ENCODE data around the gene UQCRH.
"Not testable (repeated sequence)": the region's sequence is repeated elsewhere in the genome, so short reads cannot be mapped to it uniquely, and the experiment has no call there.

Gene UQCRH

GRCh38 chr1:46344481-46344880 is 41.0 kb downstream of the UQCRH start:
- no peak for TF ChIP-seq MYC (IDR thresholded peaks at IDR 0.05; ENCODE audit: low read depth, low read length)
- TF ChIP-seq POLR2A (IDR thresholded peaks at IDR 0.05; ENCODE audit: extremely low read depth, insufficient read length), result no peak
- no peak for DNase-seq (ENCODE audit: low read depth)
- no peak overlapping the region for H3K4me3 ChIP-seq (ENCODE audit: low read depth, low read length)

- TF ChIP-seq MAX (IDR thresholded peaks at IDR 0.05; ENCODE audit: low read depth, low read length), result no peak
- TF ChIP-seq MYC (IDR thresholded peaks at IDR 0.05; ENCODE audit: low read depth, low read length), result no peak
- H3K4me3 ChIP-seq (ENCODE audit: low read depth, low read length), result no peak overlapping the region
- no peak for DNase-seq (ENCODE audit: low read depth)
Observed at GRCh38 chr1:46345281-46345680, 41.8 kb downstream of the UQCRH start.

- no peak for TF ChIP-seq POLR2A (IDR thresholded peaks at IDR 0.05; ENCODE audit: extremely low read depth, insufficient read length)
- TF ChIP-seq MYC (IDR thresholded peaks at IDR 0.05; ENCODE audit: low read depth, low read length), result no peak
- no peak for TF ChIP-seq MAX (IDR thresholded peaks at IDR 0.05; ENCODE audit: low read depth, low read length)
- no peak for TF ChIP-seq CTCF (IDR thresholded peaks at IDR 0.05; ENCODE audit: low read depth, low read length)
- H3K4me3 ChIP-seq (ENCODE audit: low read depth, low read length), result no peak overlapping the region
- DNase-seq (ENCODE audit: low read depth), result no peak
Observed at GRCh38 chr1:46352363-46352762, 48.9 kb downstream of the UQCRH start.

GRCh38 chr1:46355920-46356319 is 52.4 kb downstream of the UQCRH start:
- not testable (repeated sequence) for H3K4me3 ChIP-seq (ENCODE audit: low read depth, low read length); DNase-seq (ENCODE audit: low read depth)

GRCh38 chr1:46362158-46362557 is 58.7 kb downstream of the UQCRH start:
- H3K4me3 ChIP-seq (ENCODE audit: low read depth, low read length), result no peak overlapping the region
- no peak for TF ChIP-seq POLR2A (IDR thresholded peaks at IDR 0.05; ENCODE audit: extremely low read depth, insufficient read length)
- TF ChIP-seq CTCF (IDR thresholded peaks at IDR 0.05; ENCODE audit: low read depth, low read length), result no peak
- TF ChIP-seq MYC (IDR thresholded peaks at IDR 0.05; ENCODE audit: low read depth, low read length), result no peak
- DNase-seq (ENCODE audit: low read depth), result no peak

GRCh38 chr1:46363121-46363520 is 59.6 kb downstream of the UQCRH start:
- TF ChIP-seq POLR2A (IDR thresholded peaks at IDR 0.05; ENCODE audit: extremely low read depth, insufficient read length) (no peak), MYC (IDR thresholded peaks at IDR 0.05; ENCODE audit: low read depth, low read length) (no peak), MAX (IDR thresholded peaks at IDR 0.05; ENCODE audit: low read depth, low read length) (no peak)
- H3K4me3 ChIP-seq (ENCODE audit: low read depth, low read length), result no peak overlapping the region
- DNase-seq (ENCODE audit: low read depth), result no peak

- TF ChIP-seq MAX (IDR thresholded peaks at IDR 0.05; ENCODE audit: low read depth, low read length) (no peak), POLR2A (IDR thresholded peaks at IDR 0.05; ENCODE audit: extremely low read depth, insufficient read length) (no peak), MYC (IDR thresholded peaks at IDR 0.05; ENCODE audit: low read depth, low read length) (no peak), CTCF (IDR thresholded peaks at IDR 0.05; ENCODE audit: low read depth, low read length) (no peak)
- DNase-seq (ENCODE audit: low read depth), result no peak
- no peak overlapping the region for H3K4me3 ChIP-seq (ENCODE audit: low read depth, low read length)
Observed at GRCh38 chr1:46364612-46365011, 61.1 kb downstream of the UQCRH start.

- DNase-seq (ENCODE audit: low read depth); H3K4me3 ChIP-seq (ENCODE audit: low read depth, low read length): not testable (repeated sequence)
Observed at GRCh38 chr1:46365796-46366195, 62.3 kb downstream of the UQCRH start.
